Liver (tissue), 9 donors: ENCODE results near the gene ADIG. TPM values are rescaled to one million over a fixed set of nuclear protein-coding genes. Genes with fewer than 3 reads are reported as not detected.

Source experiments
- DNase-seq: peaks from one replicate; pipeline ENCODE4 v3.0.0-alpha.2; 2017; ENCODE audit warnings: low spot score
- H3K27ac ChIP-seq, 2 donors: one replicate each; pipeline ENCODE4 v1.7.0; 2013; ENCODE audit warnings: inconsistent platforms in 2 of 2, low read length in 2 of 2, control low read depth in 1 of 2, low read depth in 1 of 2, mild to moderate bottlenecking in 1 of 2
- H3K27me3 ChIP-seq, 4 donors: one replicate each; pipeline versions ENCODE4 v1.6.1 to v1.7.0; 2013; ENCODE audit warnings: low read length in 3 of 4, inconsistent platforms in 1 of 4, mild to moderate bottlenecking in 1 of 4, moderate library complexity in 1 of 4; ENCODE audit not compliant: control insufficient read depth in 4 of 4, insufficient read depth in 4 of 4
- H3K36me3 ChIP-seq, 4 donors: one replicate each; pipeline versions ENCODE4 v1.6.1 to v1.7.0; 2013; ENCODE audit warnings: low read length in 3 of 4, mild to moderate bottlenecking in 3 of 4, low read depth in 1 of 4, moderate library complexity in 1 of 4; ENCODE audit not compliant: control insufficient read depth in 4 of 4, insufficient read depth in 3 of 4
- H3K4me1 ChIP-seq, 4 donors: one replicate each; pipeline versions ENCODE4 v1.6.1 to v1.7.0; 2013; ENCODE audit warnings: low read length in 3 of 4, mild to moderate bottlenecking in 3 of 4, moderate library complexity in 1 of 4; ENCODE audit not compliant: control insufficient read depth in 4 of 4, insufficient read depth in 4 of 4
- H3K4me3 ChIP-seq, 3 donors: one replicate each; pipeline versions ENCODE4 v1.6.1 to v1.7.0; 2013; ENCODE audit warnings: low read length in 3 of 3, control low read depth in 1 of 3, low read depth in 1 of 3, mild to moderate bottlenecking in 1 of 3
- H3K9ac ChIP-seq, 2 donors: one replicate each; pipeline ENCODE4 v1.7.0; 2013; ENCODE audit warnings: low read length in 2 of 2, mild to moderate bottlenecking in 2 of 2, moderate library complexity in 2 of 2, control low read depth in 1 of 2, low read depth in 1 of 2
- H3K9me3 ChIP-seq, 4 donors: one replicate each; pipeline versions ENCODE4 v1.6.1 to v1.7.0; 2013; ENCODE audit warnings: low read length in 3 of 4; ENCODE audit not compliant: control insufficient read depth in 4 of 4
- ATF3 ChIP-seq: IDR thresholded peaks from 2 replicates; pipeline ENCODE4 v1.6.1; 2016; ENCODE audit warnings: antibody characterized with exemption
- CTCF ChIP-seq: fragments of 150-350 bp; IDR thresholded peaks from 2 replicates; pipeline ENCODE4 v1.5.1; 2017; ENCODE audit warnings: improper control_type of control experiment, low read depth, low read length; ENCODE audit not compliant: missing input control
- EGR1 ChIP-seq, 2 donors: IDR thresholded peaks; 2 replicates each; pipeline ENCODE4 v1.6.1; 2016 to 2018; ENCODE audit warnings: antibody characterized with exemption in 2 of 2, low read depth in 2 of 2
- FOXA1 ChIP-seq: IDR thresholded peaks from 2 replicates; pipeline ENCODE4 v1.6.1; 2016; ENCODE audit warnings: antibody characterized with exemption
- FOXA2 ChIP-seq: IDR thresholded peaks from 2 replicates; pipeline ENCODE4 v1.6.1; 2016; ENCODE audit warnings: antibody characterized with exemption
- GABPA ChIP-seq, 2 donors: IDR thresholded peaks in 1 of 2; conservative IDR thresholded peaks in 1 of 2; 2 replicates each; pipeline ENCODE4 v1.6.1; 2016; ENCODE audit warnings: antibody characterized with exemption in 2 of 2, mild to moderate bottlenecking in 1 of 2, moderate library complexity in 1 of 2
- HNF4A ChIP-seq, 2 donors: conservative IDR thresholded peaks; 2 replicates each; pipeline ENCODE4 v1.6.1; 2016; ENCODE audit warnings: antibody characterized with exemption in 2 of 2, mild to moderate bottlenecking in 2 of 2
- HNF4G ChIP-seq: IDR thresholded peaks from 2 replicates; pipeline ENCODE4 v1.6.1; 2016; ENCODE audit warnings: antibody characterized with exemption
- JUND ChIP-seq, 2 donors: IDR thresholded peaks; 2 replicates each; pipeline ENCODE4 v1.6.1; 2016; ENCODE audit warnings: antibody characterized with exemption in 2 of 2
- NR2F2 ChIP-seq: IDR thresholded peaks from 2 replicates; pipeline ENCODE4 v1.6.1; 2016; ENCODE audit warnings: antibody characterized with exemption
- RAD21 ChIP-seq, 2 donors: IDR thresholded peaks; 2 replicates each; pipeline ENCODE4 v1.6.1; 2016; ENCODE audit warnings: antibody characterized with exemption in 2 of 2, mild to moderate bottlenecking in 2 of 2
- RXRA ChIP-seq, 2 donors: IDR thresholded peaks; 2 replicates each; pipeline ENCODE4 v1.6.1; 2017 to 2018; ENCODE audit warnings: antibody characterized with exemption in 2 of 2, mild to moderate bottlenecking in 1 of 2
- SP1 ChIP-seq: IDR thresholded peaks from 2 replicates; pipeline ENCODE4 v1.6.1; 2018; ENCODE audit warnings: antibody characterized with exemption, mild to moderate bottlenecking
- TAF1 ChIP-seq: conservative IDR thresholded peaks from 2 replicates; pipeline ENCODE4 v1.6.1; 2016; ENCODE audit warnings: antibody characterized with exemption, mild to moderate bottlenecking
- YY1 ChIP-seq: IDR thresholded peaks from 2 replicates; pipeline ENCODE4 v1.6.1; 2016; ENCODE audit warnings: antibody characterized with exemption, mild to moderate bottlenecking
- ZBTB33 ChIP-seq: IDR thresholded peaks from 2 replicates; pipeline ENCODE4 v1.6.1; 2016; ENCODE audit warnings: antibody characterized with exemption
- WGBS: extraction: QIAGEN DNeasy Blood & Tissue Kit; methylation state at CpG from one replicate; pipeline ENCODE4 v1.1.7; 2013; 5-methylcytosine and 5-hydroxymethylcytosine counted together
- polyA plus RNA-seq, 2 donors: library from polyadenylated mRNA; stranded (reverse) in 1 of 2; unstranded in 1 of 2; fragments of 200-250 nt in 1 of 2; fragments of >200 nt in 1 of 2; fragmentation: Nextera tagmentation in 1 of 2; extraction: Ambion mirVana in 1 of 2; gene quantifications; one replicate each; pipeline versions ENCODE4 v1.2.1 to v1.2.3, GENCODE V29; 2013 to 2015
- total RNA-seq, 2 donors: library from RNA; depleted of rRNA; stranded (reverse); fragments of >200 nt; gene quantifications; one replicate each; pipeline ENCODE4 v1.2.3, GENCODE V29; 2014
- TF ChIP-seq, protein P1 (sequence below): IDR thresholded peaks from 2 replicates; pipeline ENCODE4 v1.6.1; 2016; ENCODE audit warnings: antibody characterized with exemption, mild to moderate bottlenecking
- TF ChIP-seq, protein P2 (sequence below): IDR thresholded peaks from 2 replicates; pipeline ENCODE4 v1.6.1; 2016; ENCODE audit warnings: antibody characterized with exemption
- donor health status: healthy.
- donor health status: healthy.
- donor health status: healthy.
- donor health status: healthy.
- donor health status: healthy.

The ADIG gene
- total and polyA plus RNA-seq, 4 donors = not detected

- TF ChIP-seq HNF4A (conservative IDR thresholded peaks at IDR 0.05) (no peak), ZBTB33 (no peak)
These were observed 8.4 kb downstream of the ADIG start (continued) for GRCh38 chr20:38589351-38589750.

DNA sequence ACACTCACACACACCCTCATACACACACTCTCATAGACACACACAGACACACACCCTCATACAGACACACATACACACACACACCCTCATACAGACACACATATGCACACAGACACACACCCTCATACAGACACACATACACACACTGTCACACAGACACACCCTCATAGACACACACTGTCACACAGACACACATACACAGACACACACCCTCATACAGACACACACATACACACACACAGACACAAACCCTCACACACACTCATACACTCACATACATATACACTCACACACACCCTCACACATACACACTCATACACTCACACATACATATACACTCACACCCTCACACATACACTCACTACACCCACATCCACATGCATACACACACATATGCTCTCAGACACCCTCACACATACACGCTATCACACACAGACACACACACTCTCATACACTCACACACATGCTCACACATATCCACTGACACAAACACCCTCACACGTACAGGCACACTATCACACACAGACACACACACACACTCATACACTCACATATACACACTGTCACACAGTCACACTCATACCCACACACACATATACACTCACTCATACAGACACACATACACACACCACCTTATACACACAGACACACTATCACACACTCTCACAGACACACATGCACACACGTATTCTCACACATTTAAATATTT is 9.1 kb downstream of the ADIG start:
- TF ChIP-seq SP1 = no peak
- TF ChIP-seq RXRA (IDR thresholded peaks at IDR 0.05) = no peak
- no peak for TF ChIP-seq RAD21 (IDR thresholded peaks at IDR 0.05)
- TF ChIP-seq CTCF = no peak
- no peak for TF ChIP-seq ATF3
- no peak for TF ChIP-seq ZBTB33
- TF ChIP-seq NR2F2 = no peak
- no peak for TF ChIP-seq YY1
- no peak for TF ChIP-seq HNF4A (conservative IDR thresholded peaks at IDR 0.05)
- TF ChIP-seq, protein P1, sequence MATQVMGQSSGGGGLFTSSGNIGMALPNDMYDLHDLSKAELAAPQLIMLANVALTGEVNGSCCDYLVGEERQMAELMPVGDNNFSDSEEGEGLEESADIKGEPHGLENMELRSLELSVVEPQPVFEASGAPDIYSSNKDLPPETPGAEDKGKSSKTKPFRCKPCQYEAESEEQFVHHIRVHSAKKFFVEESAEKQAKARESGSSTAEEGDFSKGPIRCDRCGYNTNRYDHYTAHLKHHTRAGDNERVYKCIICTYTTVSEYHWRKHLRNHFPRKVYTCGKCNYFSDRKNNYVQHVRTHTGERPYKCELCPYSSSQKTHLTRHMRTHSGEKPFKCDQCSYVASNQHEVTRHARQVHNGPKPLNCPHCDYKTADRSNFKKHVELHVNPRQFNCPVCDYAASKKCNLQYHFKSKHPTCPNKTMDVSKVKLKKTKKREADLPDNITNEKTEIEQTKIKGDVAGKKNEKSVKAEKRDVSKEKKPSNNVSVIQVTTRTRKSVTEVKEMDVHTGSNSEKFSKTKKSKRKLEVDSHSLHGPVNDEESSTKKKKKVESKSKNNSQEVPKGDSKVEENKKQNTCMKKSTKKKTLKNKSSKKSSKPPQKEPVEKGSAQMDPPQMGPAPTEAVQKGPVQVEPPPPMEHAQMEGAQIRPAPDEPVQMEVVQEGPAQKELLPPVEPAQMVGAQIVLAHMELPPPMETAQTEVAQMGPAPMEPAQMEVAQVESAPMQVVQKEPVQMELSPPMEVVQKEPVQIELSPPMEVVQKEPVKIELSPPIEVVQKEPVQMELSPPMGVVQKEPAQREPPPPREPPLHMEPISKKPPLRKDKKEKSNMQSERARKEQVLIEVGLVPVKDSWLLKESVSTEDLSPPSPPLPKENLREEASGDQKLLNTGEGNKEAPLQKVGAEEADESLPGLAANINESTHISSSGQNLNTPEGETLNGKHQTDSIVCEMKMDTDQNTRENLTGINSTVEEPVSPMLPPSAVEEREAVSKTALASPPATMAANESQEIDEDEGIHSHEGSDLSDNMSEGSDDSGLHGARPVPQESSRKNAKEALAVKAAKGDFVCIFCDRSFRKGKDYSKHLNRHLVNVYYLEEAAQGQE = no peak
- TF ChIP-seq GABPA (IDR thresholded peaks at IDR 0.05 in 1 of 2, conservative IDR thresholded peaks at IDR 0.05 in 1 of 2) = no peak
- TF ChIP-seq EGR1 (IDR thresholded peaks at IDR 0.05; ENCODE audit: low read depth in 2 of 2) = no peak
- no peak for TF ChIP-seq JUND (IDR thresholded peaks at IDR 0.05)
- no peak for TF ChIP-seq HNF4G
- TF ChIP-seq FOXA1 = no peak
- TF ChIP-seq, protein P2, sequence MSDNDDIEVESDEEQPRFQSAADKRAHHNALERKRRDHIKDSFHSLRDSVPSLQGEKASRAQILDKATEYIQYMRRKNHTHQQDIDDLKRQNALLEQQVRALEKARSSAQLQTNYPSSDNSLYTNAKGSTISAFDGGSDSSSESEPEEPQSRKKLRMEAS = no peak
- no peak for TF ChIP-seq FOXA2
- no peak for TF ChIP-seq TAF1

More for the DNA sequence above, 9.1 kb downstream of the ADIG start:
- H3K9ac ChIP-seq = no peak overlapping the region
- no peak for DNase-seq
- no peak overlapping the region for H3K27ac ChIP-seq
- no peaks in the 10 kb centered on the region for H3K9me3 ChIP-seq
- H3K4me3 ChIP-seq = no peak overlapping the region
- H3K36me3 ChIP-seq = no peaks in the 10 kb centered on the region
- WGBS = 91% methylated on average over 3 of the region's 3 CpGs
- H3K4me1 ChIP-seq = peaks cover 4 to 10% (median 7%) of the 10 kb centered on the region in 4 donors
- no peaks in the 10 kb centered on the region for H3K27me3 ChIP-seq
